Erythroblast (primary cell): ENCODE data around the gene GRIK4.

Experiments used
- DNase-seq, 2 experiments: peaks; one replicate each; lab custom pipeline; 2025; lab: John Stamatoyannopoulos, UW
- GATA1 ChIP-seq: IDR thresholded peaks from 2 replicates; pipeline ENCODE4 v1.6.1; 2011; ENCODE audit warnings: low read depth, mild to moderate bottlenecking, control low read depth, low read length, moderate library complexity
- POLR2A ChIP-seq: IDR thresholded peaks from 2 replicates; pipeline ENCODE4 v1.6.1; 2011; ENCODE audit warnings: mild to moderate bottlenecking, low read length

Gene GRIK4

GRCh38 chr11:120954381-120954780 is 442.8 kb downstream of the GRIK4 start:
- no peak for TF ChIP-seq POLR2A
- TF ChIP-seq GATA1 = no peak
- DNase-seq = no peak

GRCh38 chr11:120956710-120957495 is 445.4 kb downstream of the GRIK4 start:
- no peak for DNase-seq
- TF ChIP-seq GATA1 (no peak), POLR2A (no peak)

GRCh38 chr11:120958185-120958584 is 446.6 kb downstream of the GRIK4 start:
- DNase-seq = no peak
- TF ChIP-seq GATA1 (no peak), POLR2A (no peak)

GRCh38 chr11:120959189-120959588 is 447.6 kb downstream of the GRIK4 start:
- TF ChIP-seq GATA1 = no peak
- TF ChIP-seq POLR2A = no peak

GRCh38 chr11:120964857-120965256 is 453.3 kb downstream of the GRIK4 start:
- TF ChIP-seq GATA1 = no peak
- no peak for TF ChIP-seq POLR2A
- DNase-seq = no peak

More at GRCh38 chr11:120959189-120959588, 447.6 kb downstream of the GRIK4 start:
- peak in 1 of 2 experiments; percentile 1 for DNase-seq

DNA sequence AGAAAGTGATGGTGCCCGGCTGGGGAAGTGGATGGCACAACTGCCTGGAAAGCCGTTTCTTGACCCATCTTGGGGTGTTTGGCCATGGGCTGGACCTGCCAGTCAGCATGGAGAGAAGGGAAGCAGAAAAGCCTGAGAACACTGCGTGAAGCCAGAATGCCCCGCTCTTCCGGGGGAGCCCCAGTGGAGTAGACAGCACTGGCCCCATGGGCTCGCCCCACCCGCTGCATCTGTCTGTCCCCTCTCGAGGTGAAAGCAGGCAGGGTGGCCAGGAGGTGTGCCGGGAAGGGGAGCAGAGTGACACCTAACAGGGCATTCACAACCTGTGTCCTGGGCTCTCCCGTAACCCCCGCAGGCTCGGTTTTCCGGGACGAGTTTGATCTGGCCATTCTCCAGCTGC is 455.3 kb downstream of the GRIK4 start:
- no peak for TF ChIP-seq POLR2A
- TF ChIP-seq GATA1 = no peak
- DNase-seq = no peak

- TF ChIP-seq POLR2A (no peak), GATA1 (no peak)
- DNase-seq = no peak
Measured at GRCh38 chr11:120969993-120970392, 458.4 kb downstream of the GRIK4 start.

DNA sequence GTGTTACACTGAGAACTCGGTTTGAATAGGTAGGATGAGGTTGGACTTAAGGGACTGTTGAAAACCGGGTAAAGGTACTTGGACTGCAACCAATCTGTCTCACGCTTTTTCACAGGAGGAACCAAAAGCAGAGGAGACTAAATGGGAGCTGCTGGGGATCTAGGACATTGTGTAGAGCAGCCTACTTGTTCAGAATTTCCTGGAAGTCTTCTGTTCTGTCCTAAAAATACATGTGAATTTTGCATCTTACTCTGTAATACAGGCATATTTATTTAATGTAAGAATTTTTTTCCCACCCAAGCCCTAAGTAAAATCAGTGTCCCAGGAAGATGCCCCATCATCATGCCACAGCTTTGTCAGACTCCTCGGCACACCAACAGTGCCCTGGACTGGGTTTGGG is 460.3 kb downstream of the GRIK4 start:
- no peak for DNase-seq
- TF ChIP-seq GATA1 = no peak
- TF ChIP-seq POLR2A = no peak

GRCh38 chr11:120972621-120973020 is 461.1 kb downstream of the GRIK4 start:
- DNase-seq = no peak
- no peak for TF ChIP-seq POLR2A

GRCh38 chr11:120973501-120973900 is 462.0 kb downstream of the GRIK4 start:
- no peak for TF ChIP-seq POLR2A
- TF ChIP-seq GATA1 = no peak

DNA sequence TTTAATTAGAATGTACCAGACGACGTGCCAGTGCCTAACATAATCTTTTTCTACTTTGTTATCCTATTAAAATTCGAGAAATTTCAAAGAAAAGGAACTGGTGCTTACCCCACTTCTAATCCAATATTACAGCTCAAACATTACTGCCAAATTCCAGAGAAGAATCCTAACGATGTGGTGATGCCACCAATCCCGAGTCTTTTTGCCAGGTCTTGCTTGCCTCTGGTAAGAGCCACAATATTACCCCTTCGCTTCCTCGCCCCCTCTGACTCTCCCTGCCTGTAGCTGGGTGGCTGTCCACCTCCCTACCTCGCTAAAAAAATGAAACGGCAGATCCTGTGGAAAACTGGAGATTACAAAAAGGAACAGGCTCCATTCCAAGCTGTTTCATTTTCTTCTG is 462.9 kb downstream of the GRIK4 start:
- DNase-seq = no peak
- TF ChIP-seq GATA1 (no peak), POLR2A (no peak)

More at GRCh38 chr11:120973501-120973900, 462.0 kb downstream of the GRIK4 start:
- no peak for DNase-seq

DNA sequence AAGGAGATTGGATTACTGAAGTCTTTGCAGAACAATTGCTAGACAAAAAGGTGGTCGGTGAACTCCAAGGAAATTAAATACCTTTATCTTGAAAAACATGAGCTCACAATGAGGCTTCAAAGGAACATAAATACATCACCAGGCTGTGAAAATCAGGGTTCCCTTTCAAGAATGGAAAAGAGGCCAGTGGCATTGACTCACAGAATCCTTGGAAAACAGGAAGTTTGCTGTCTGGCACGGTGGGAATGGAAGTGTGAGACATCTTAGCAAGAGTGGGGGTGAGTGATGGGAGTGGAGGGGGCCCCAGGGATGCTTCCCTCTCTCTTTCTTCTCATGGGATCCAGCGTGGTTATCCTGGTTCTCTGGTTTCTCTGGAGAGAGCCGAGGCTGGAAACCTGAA is 463.4 kb downstream of the GRIK4 start:
- DNase-seq = no peak
- TF ChIP-seq POLR2A = no peak

GRCh38 chr11:120977266-120978137 is 466.0 kb downstream of the GRIK4 start:
- TF ChIP-seq POLR2A (no peak), GATA1 (no peak)
- no peak for DNase-seq

DNA sequence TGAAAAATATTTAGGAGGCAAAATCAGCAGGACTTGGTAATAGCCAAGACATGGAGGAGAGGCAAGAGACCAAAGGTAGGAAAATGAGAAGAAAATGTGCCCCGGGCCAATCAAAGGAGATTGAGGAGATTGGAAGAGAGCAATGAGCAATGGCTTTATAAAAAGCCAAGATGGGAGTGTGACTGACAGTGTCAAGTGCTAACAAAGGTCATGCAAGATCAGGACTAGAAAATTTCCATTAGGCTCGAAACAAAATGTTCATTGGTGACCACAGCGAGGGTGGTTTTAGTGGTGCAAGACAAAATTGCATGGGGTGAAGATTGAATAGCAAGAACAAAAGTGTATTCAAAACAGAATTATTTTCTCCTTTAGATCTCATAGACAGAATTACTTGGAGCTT is 467.2 kb downstream of the GRIK4 start:
- DNase-seq = no peak
- TF ChIP-seq POLR2A (no peak), GATA1 (no peak)
